Transverse colon (tissue), 3 donors: ENCODE data around the gene SUSD6.

Experiments
- POLR2A ChIP-seq: fragments of 450-650 bp; IDR thresholded peaks from one replicate; pipeline ENCODE4 v1.6.1; 2016; ENCODE audit warnings: antibody characterized with exemption, mild to moderate bottlenecking, moderate library complexity
- TF ChIP-seq, protein P1 (sequence below), 5 experiments: fragments of 200-600 bp in 3 of 5; fragments of 450-650 bp in 2 of 5; sonication (generic) in 3 of 5; IDR thresholded peaks; 1 replicate in 2 of 5; 2 replicates in 3 of 5; pipeline ENCODE4 v1.5.1; 2016 to 2017; ENCODE audit warnings: antibody characterized with exemption in 5 of 5, inconsistent platforms in 3 of 5, mild to moderate bottlenecking in 2 of 5, moderate library complexity in 1 of 5

DNA sequence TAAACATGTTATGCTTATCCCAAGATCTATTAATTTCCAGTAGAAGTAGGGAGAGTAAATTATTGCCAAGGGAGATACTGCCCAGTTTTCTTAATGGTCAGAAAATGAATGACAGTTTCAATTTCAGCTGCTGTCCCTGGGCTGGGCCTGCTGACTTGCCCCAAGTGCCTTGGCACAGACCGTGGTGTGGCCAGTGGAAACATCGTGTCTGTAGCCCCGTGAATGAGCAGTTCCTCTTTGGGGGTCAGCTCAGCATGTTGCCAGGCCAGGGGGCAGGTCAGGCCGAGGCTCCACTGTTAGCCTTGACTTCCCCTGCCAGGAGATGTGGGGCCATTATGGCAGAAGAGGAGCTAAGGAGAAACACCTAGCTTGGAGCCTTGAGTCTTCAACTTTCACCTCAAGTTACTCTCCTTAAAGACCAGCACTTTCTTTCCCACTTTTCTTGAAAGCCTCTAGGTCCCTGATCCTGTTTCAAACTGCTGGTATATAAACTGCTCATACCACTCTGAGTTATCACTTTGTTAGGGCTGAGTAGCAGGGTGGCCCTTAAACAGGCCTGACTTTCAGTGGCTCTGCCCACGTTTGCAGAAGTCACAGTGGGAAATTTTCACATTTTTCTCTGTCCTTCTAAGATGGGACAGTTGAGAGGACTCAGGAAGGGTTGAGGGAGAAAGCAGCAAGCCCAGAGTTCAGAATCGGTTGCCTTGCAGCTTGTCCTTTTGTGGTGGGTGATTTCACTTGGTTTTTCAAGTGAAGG is 73.2 kb downstream of the SUSD6 start:
- no peak for TF ChIP-seq POLR2A
- TF ChIP-seq, protein P1, sequence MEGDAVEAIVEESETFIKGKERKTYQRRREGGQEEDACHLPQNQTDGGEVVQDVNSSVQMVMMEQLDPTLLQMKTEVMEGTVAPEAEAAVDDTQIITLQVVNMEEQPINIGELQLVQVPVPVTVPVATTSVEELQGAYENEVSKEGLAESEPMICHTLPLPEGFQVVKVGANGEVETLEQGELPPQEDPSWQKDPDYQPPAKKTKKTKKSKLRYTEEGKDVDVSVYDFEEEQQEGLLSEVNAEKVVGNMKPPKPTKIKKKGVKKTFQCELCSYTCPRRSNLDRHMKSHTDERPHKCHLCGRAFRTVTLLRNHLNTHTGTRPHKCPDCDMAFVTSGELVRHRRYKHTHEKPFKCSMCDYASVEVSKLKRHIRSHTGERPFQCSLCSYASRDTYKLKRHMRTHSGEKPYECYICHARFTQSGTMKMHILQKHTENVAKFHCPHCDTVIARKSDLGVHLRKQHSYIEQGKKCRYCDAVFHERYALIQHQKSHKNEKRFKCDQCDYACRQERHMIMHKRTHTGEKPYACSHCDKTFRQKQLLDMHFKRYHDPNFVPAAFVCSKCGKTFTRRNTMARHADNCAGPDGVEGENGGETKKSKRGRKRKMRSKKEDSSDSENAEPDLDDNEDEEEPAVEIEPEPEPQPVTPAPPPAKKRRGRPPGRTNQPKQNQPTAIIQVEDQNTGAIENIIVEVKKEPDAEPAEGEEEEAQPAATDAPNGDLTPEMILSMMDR (IDR thresholded peaks at IDR 0.05) = no peak
